Endometrial microvascular endothelial cells (primary cell): ENCODE measurements around the gene HNRNPF. TPM values are rescaled to one million over a fixed set of nuclear protein-coding genes. Genes with fewer than 3 reads are reported as not detected.
"Not testable (repeated sequence)": the region's sequence is repeated elsewhere in the genome, so short reads cannot be mapped to it uniquely, and the experiment has no call there.

ENCODE experiments used
- in situ Hi-C: cut with HindIII; loops from 2 replicates; pipeline ENCODE4 v1.10.0; 2017; ENCODE audit warnings: low sequenced_read_pairs, low pct_unique_long_range_greater_than_20kb; ENCODE audit errors: inconsistent ontology term
- total RNA-seq: library from RNA; depleted of rRNA; stranded (reverse); fragments of >200 nt; gene quantifications from one replicate; pipeline ENCODE4 v1.2.3, GENCODE V29; 2015; ENCODE audit errors: inconsistent ontology term

Gene HNRNPF
- total RNA-seq, 1 donor from 2014 or later = 235 TPM

GRCh38 chr10:43339136-43339535 lies 69.8 kb downstream of the HNRNPF start:
- in situ Hi-C loops = no loop called here

GRCh38 chr10:43338117-43338516 lies 70.9 kb downstream of the HNRNPF start:
- in situ Hi-C loops = no loop called here

DNA sequence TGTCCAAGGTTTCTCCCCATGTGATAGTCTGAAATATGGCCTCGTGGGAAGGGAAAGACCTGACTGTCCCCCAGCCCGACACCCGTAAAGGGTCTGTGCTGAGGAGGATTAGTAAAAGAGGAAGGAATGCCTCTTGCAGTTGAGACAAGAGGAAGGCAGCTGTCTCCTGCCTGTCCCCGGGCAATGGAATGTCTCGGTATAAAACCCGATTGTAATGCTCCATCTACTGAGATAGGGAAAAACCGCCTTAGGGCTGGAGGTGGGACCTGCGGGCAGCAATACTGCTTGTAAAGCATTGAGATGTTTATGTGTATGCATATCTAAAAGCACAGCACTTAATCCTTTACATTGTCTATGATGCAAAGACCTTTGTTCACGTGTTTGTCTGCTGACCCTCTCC lies 71.5 kb downstream of the HNRNPF start:
- in situ Hi-C loops = not testable (repeated sequence)

GRCh38 chr10:43336641-43337318 lies 72.2 kb downstream of the HNRNPF start:
- in situ Hi-C loops = no loop called here

- in situ Hi-C loops = no loop called here
Observed at GRCh38 chr10:43336061-43336460, 72.9 kb downstream of the HNRNPF start.

Other genes with a start within 250 kb of the HNRNPF start
- not detected for gene RASGEF1A, start 142.1 kb downstream of the HNRNPF start, total RNA-seq
- not detected for gene FXYD4, start 37.5 kb downstream of the HNRNPF start, total RNA-seq
- 0.09 TPM for gene ZNF487, start 27.9 kb upstream of the HNRNPF start, total RNA-seq
- gene ZNF239, start 165.4 kb upstream of the HNRNPF start, total RNA-seq = 4.7 TPM
- 1.8 TPM for gene ZNF485, start 197.3 kb upstream of the HNRNPF start, total RNA-seq
- gene ZNF32, start 239.7 kb upstream of the HNRNPF start, total RNA-seq = 30.2 TPM